GM18868 (cell line): ENCODE measurements around the gene PAX5.

Experiments
- ATAC-seq: cut with Tn5 transposase; IDR thresholded peaks from one replicate; pipeline ENCODE4 v1.9.1; 2021; ENCODE audit warnings: mild to moderate bottlenecking, moderate library complexity; ENCODE audit not compliant: unreplicated experiment

The PAX5 gene

GRCh38 chr9:36818242-36818938 lies 215.7 kb downstream of the PAX5 start:
- ATAC-seq, result no peak

DNA sequence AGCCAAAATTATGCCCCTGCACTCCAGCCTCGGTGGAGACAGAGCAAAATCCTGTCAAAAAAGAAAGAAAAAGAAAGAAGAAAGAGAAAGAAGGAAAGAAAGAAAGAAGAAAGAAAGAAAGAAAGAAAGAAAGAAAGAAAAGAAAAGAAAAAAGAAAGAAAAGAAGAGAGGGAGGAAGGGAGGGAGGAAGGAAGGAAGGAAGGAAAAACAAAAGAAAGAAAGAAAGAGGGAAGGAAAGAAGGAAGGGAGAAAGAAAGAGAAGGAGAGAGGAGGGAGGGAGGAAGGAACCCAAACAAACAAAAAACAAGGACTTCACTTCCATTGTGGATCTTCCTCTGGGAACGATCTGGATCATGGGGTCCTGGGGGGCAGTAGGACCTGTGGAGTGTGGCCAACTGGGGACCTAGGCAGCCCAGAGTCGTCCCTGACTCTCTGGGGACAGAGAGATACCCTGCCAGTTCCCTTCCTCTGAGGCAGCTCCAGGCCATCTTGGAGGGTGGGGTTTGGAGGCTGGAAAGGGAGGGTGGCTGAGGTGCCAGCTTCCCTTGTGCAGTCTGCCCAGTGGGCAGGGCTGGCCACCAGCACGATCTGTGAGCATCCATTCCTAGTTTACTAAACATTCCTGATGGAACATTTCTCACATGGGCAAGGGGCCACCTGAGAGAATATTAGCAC lies 216.8 kb downstream of the PAX5 start:
- ATAC-seq, result no peak

DNA sequence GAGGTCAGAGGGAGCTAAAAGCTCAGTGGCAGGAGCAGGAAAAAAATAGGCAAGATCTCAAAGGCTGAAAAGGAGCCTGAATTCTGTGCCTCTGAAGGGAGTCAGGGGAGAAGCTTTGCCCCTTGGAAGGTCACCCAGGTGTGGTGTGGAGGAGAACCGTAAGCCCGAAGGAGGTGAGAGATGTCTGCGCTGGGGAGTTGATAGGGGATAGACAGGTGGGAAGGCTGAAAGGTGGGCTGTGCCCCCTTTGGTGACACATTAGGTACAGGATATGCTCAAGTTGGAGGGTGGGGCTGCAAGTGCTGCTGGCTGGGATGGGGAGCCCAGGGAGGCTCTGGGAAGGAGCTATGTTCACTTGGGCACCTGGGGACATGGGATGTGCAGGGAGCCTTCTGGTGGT lies 217.7 kb downstream of the PAX5 start:
- no peak for ATAC-seq

DNA sequence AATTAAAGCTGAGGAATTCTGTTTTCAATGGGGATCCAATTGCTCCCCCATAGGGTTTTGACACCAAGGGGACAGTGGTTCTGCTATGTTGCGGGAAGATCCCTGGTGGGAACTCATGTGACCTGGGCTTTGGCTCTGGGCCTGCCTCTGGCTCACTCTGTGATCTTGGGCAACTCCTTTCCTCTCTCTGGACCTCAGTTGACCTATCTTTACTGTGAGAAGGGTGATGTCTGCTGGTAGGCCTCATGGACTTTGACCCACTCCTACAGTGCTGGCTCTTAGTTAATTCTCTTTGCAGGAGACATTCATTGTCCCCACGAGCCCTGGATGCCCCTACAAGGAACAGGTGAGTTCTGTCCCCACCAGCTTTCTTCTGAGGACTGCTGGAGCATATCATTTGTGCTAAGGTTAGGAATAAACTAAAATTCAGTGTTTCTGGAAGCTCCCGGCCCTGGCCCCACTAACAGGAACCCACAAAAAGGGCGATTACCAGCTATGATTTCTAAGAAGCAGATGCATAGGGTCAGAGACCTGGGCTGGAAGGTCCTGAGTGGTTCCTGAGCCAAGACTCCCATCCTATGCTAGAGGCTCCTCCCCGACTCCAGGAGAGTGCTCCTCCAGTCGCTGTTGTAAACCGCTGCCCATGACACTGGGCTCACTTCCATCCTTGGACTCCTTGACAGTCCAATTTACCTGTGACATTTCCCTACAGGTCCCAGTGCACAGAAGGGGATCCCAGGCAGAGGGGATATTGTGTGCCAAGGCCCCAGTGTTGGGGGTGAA lies 218.3 kb downstream of the PAX5 start:
- no peak for ATAC-seq

GRCh38 chr9:36815023-36815422 lies 219.0 kb downstream of the PAX5 start:
- ATAC-seq, result no peak

DNA sequence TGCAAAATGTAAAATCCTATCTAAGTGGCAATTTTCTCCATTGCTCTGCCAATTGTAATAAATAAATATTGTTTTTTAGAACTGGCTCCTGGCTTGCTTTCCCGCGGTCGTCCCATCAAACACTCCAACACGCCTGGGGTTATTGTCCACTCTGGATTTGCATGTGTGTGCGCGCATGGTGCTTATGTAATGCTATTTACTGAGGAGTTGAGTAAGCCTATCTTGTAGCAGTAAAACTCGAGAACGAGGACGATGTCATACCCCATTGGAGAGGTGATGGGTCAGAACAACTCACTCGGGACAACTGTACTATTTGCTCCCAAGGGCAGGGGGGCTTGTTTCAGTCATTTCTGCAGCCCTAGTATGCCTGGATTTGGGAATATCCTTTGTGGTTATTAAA lies 220.9 kb downstream of the PAX5 start:
- no peak for ATAC-seq

DNA sequence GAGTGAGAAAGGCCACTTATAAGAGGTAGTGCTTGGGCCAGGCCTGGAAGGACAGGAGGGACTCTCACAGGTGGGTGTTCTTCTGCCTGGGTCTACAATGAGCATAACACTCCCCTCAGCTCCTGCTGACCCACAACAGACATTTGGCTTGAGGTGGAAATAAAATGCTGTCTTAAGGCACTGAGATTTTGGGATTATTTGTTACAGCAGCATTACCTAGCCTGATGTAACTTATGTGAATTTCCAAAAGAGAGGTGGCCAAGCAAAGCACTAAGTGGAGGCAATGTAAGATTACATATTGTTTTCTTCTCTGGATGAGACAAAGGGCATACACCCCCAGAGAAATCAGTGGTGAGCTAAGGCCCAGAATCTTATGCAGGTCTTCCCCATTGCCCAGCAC lies 221.5 kb downstream of the PAX5 start:
- no peak for ATAC-seq

DNA sequence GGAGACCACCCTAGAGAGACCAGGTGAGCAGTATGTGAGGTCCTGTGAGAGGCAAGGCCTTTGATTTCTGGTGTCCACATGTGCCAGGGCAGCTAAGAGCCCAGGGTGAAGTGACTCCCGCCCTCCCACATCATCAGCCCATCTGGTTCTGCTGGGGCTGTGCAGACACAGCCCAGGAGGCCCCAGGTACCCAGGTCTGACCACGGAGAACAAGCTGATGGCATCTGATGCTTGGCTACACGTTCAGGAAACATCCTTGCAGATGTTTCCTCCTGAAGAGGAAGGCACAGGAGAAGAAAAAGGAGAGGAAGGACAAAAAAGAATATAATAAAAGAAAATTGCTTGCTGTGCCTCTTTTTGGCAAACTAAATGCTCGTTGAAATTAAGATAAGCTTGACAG lies 225.8 kb downstream of the PAX5 start:
- no peak for ATAC-seq

- no peak for ATAC-seq
These were observed 230.1 kb downstream of the PAX5 start for GRCh38 chr9:36803961-36804360.

- no peak for ATAC-seq
These were observed 231.7 kb downstream of the PAX5 start for GRCh38 chr9:36802201-36802920.

GRCh38 chr9:36800455-36800854 lies 233.6 kb downstream of the PAX5 start:
- no peak for ATAC-seq

DNA sequence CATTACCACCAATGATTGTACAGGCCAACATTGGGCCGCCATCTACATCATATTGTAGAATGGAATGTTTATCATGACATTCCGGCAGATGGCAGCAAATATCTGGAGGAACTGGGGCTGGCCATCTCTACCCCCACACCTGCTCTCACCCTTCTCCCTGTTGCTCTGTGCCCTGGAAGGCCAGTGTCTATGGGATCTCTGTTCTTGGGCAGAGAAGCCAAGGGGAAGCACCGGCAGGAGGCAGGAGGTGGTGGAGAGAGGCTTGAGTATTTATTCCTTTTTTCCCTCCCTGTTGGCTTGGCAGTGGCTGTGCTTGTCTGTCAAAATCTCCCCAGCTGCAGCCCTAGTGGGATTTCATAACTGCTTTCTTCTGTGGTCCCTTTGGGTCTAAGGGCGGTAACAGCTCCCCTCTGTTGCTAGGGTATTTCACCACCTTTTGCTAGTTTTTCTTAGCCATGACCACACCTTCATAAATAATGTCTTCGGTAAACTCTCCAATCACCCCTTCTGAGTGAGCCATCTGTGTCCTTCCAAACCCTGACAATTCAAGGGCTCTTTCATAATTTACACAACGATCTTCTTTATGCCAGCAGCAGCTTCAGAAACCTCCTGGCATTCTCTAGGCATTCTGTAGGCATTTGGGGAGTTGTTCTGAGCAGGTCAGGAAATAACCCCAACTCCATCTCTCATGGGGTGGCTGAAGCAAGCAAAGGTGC lies 235.6 kb downstream of the PAX5 start:
- no peak for ATAC-seq

DNA sequence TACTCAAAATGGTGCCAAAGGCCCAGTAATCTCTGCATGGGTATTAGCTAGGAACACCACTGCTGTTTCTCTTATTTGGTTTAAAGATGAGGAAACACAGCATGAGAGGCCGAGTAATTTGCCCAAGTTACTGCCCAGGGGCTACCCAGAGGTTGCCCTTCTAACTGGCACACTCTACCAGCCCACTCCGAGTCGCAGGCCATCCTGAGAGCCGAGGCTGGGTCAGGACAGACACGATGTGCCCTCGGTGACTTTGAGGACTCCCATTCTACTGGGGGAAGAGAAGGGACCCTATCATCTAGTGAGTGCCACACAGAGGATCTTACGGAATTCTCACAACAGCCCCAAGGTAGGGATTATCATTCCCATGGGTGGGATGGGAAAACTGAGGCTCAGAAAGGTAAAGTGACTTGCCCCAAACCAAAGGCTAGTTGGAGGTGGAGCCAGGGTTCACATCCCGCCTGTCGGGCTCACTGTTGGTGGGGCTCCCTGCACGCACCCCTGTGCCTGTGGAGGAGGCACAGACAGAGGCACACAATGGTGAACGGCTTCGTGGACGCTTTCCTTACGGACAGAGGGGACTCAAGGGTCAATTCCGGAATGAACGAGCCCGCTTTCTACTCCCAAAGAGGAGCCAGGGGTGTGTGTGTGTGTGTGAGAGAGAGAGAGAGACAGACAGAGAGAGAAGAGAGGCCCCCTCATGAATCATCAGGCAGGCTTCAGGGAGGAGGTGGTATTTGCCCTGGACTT lies 236.4 kb downstream of the PAX5 start:
- ATAC-seq, result no peak

GRCh38 chr9:36796671-36797419 lies 237.2 kb downstream of the PAX5 start:
- no peak for ATAC-seq

GRCh38 chr9:36794461-36794860 lies 239.6 kb downstream of the PAX5 start:
- ATAC-seq, result no peak

DNA sequence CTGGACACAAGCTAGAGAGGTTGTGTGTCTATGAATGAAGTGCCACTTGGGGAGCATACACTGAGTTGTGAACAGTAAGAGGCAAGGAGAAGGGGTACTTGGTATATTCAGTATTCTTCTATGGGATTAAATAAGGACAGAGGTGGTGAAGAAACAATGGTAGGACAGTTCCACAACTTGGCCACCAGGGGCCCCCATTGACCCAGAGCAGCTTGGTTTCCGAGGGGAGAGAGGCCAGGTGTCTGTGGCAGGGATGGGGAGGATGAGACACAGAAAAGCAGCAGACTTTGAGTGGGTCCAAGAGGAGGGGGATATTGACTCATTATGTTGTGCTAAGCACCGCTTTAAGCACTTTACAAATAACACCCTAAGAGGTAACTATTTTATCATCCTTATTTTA lies 240.8 kb downstream of the PAX5 start:
- no peak for ATAC-seq

GRCh38 chr9:36791222-36791950 lies 242.7 kb downstream of the PAX5 start:
- ATAC-seq, result no peak

GRCh38 chr9:36789886-36790285 lies 244.2 kb downstream of the PAX5 start:
- no peak for ATAC-seq

DNA sequence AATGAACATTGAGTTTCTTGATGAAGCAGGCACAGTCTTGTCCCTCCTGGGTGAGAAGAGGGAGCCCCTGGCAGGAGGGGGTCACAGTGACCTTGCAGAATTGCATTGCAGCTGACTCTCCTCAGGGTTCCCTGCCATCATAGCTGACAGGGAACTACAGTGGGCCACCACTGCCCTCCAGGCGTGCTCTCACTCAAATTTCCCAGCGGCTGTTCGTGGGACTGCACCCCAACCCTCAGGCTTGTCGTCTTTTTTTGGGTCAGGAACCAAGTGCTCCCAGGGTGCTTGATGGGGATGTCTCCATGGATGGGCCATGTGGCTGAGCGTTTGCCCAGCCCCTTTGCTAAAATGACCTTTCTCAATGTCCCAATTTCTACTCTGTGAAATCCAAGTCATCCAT lies 245.5 kb downstream of the PAX5 start:
- no peak for ATAC-seq
